ENCODE results near the gene POMT2.

POMT2 gene

GRCh38 chr14:77240336-77240915 lies 80.3 kb downstream of the POMT2 start:
- no peak for DNase-seq (ENCODE audit: low read depth)
- TF ChIP-seq MYC (IDR thresholded peaks at IDR 0.05; ENCODE audit: low read depth, low read length) (no peak), MAX (IDR thresholded peaks at IDR 0.05; ENCODE audit: low read depth, low read length) (no peak), POLR2A (IDR thresholded peaks at IDR 0.05; ENCODE audit: extremely low read depth, insufficient read length) (no peak), CTCF (IDR thresholded peaks at IDR 0.05; ENCODE audit: low read depth, low read length) (no peak)
- H3K4me3 ChIP-seq (ENCODE audit: low read depth, low read length) = no peak overlapping the region

- H3K4me3 ChIP-seq (ENCODE audit: low read depth, low read length) = no peak overlapping the region
- TF ChIP-seq MAX (IDR thresholded peaks at IDR 0.05; ENCODE audit: low read depth, low read length) (no peak), CTCF (IDR thresholded peaks at IDR 0.05; ENCODE audit: low read depth, low read length) (no peak), MYC (IDR thresholded peaks at IDR 0.05; ENCODE audit: low read depth, low read length) (no peak), POLR2A (IDR thresholded peaks at IDR 0.05; ENCODE audit: extremely low read depth, insufficient read length) (no peak)
- no peak for DNase-seq (ENCODE audit: low read depth)
Measured at GRCh38 chr14:77239412-77239811, 81.3 kb downstream of the POMT2 start.

- TF ChIP-seq MYC (IDR thresholded peaks at IDR 0.05; ENCODE audit: low read depth, low read length) (no peak), MAX (IDR thresholded peaks at IDR 0.05; ENCODE audit: low read depth, low read length) (no peak), POLR2A (IDR thresholded peaks at IDR 0.05; ENCODE audit: extremely low read depth, insufficient read length) (no peak), CTCF (IDR thresholded peaks at IDR 0.05; ENCODE audit: low read depth, low read length) (no peak)
- no peak for DNase-seq (ENCODE audit: low read depth)
- no peak overlapping the region for H3K4me3 ChIP-seq (ENCODE audit: low read depth, low read length)
Measured at GRCh38 chr14:77238996-77239395, 81.7 kb downstream of the POMT2 start.

GRCh38 chr14:77238356-77238755 lies 82.3 kb downstream of the POMT2 start:
- no peak for DNase-seq (ENCODE audit: low read depth)
- TF ChIP-seq CTCF (IDR thresholded peaks at IDR 0.05; ENCODE audit: low read depth, low read length) (no peak), MAX (IDR thresholded peaks at IDR 0.05; ENCODE audit: low read depth, low read length) (no peak), MYC (IDR thresholded peaks at IDR 0.05; ENCODE audit: low read depth, low read length) (no peak), POLR2A (IDR thresholded peaks at IDR 0.05; ENCODE audit: extremely low read depth, insufficient read length) (no peak)

GRCh38 chr14:77236814-77237213 lies 83.9 kb downstream of the POMT2 start:
- no peak overlapping the region for H3K4me3 ChIP-seq (ENCODE audit: low read depth, low read length)
- no peak for DNase-seq (ENCODE audit: low read depth)
- no peak for TF ChIP-seq POLR2A (IDR thresholded peaks at IDR 0.05; ENCODE audit: extremely low read depth, insufficient read length)
- TF ChIP-seq MYC (IDR thresholded peaks at IDR 0.05; ENCODE audit: low read depth, low read length) = no peak
- TF ChIP-seq MAX (IDR thresholded peaks at IDR 0.05; ENCODE audit: low read depth, low read length) = no peak
- no peak for TF ChIP-seq CTCF (IDR thresholded peaks at IDR 0.05; ENCODE audit: low read depth, low read length)

More at GRCh38 chr14:77238356-77238755, 82.3 kb downstream of the POMT2 start:
- no peak overlapping the region for H3K4me3 ChIP-seq (ENCODE audit: low read depth, low read length)
